ENCODE measurements around the gene RER1. TPM values are rescaled to one million over a fixed set of nuclear protein-coding genes. Genes with fewer than 3 reads are reported as not detected.
A peak's percentile ranks its signal among the peaks of the same experiment; 100 is the strongest.

RER1 gene
- total RNA-seq, 1 donor from 2014 or later = 141 TPM

DNA sequence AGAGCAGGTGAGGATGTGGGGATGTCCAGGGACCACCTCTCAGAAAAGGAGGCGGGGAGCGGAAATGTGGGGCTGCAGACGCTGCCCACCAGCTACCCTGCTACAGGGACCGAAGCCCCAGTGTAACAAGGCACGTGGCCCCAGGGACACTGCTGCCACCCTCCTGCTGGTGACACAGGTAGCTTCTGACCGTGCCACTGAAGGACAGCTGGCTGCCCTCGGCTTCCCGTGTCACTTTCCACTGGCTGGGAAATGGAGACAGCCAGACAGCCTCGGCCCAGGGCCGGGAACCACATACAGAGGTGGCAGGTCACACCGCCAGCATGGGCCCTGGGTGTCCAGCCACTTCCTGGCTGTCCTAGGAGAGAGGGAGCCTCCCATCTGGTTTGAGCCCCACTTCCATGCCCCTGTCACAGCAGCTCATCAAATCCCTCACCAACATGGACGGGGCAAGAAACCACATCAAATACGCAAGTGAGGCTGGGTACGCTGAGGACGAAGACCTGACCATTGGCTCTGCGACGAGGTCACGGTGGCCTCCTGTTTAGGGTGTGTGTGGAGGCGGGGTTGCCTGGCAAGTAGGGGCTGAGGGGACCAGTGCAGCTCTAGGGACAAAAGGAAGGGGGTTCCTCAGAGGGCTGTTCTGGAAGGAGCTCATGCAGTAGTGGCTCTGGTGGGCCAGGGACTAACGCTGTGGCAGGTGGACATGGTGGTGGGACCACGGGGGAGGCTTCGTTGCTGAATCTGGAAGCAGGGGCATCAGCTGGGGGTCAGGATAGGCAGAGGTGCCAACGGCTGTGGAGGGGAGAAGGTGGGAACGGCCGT, 15.7 kb downstream of the RER1 start:
- no peak for DNase-seq (ENCODE audit: low spot score)

DNA sequence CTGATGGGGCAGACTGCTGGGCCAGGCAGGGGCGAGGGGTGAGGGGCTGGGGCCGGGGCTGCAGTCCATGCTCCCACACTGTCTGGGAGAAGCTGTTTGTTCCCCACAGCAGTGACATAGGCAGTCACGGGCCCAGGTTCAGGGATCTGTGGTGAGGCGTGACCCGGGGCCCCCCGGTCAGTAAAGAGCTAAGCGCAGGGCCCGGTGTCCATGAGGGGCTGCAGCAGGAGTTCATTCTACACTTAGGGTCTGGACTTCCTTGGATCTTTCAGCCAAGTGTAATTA, 16.3 kb downstream of the RER1 start:
- DNase-seq (ENCODE audit: low spot score) = no peak

DNA sequence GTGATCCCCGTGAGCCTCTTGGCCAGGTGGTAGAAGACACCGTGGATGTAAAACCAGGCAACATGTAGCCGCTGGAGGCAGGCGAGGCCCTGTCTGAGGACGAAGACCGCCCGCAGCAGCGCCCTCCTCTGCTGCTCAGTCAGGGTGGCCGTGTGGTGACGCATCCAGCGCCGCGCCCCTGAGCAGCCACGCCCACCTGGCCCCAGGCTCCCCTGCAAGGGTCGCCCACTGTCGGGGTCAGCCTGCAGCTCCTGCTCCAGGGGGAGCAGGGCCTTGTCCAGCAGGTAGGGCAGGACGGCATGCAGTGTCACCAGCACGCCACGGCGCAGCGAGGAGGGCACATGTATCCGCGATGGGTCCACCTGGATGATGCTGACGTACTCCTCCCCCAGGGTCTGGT, 16.8 kb downstream of the RER1 start:
- DNase-seq (ENCODE audit: low spot score) = no peak

DNA sequence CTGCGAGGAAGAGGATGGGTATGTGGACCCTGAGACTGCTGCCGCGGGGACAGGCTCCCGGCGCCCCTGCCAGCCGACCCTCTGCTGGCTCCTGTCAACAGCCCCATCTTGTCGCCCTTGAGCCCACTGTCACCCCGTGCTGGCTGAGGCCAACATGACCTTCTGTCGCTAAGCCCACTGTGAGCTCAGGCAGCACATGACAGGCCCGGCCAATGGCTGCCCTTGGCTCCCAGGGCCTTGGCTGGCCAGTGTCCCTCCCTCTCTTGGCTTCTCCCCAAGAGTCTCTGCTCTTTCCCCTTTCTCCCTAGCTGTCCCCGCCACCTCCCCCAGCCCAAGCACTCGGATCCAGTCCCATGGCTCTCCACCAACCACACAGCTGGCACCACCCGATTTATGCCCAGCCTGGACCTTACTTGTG, 17.2 kb downstream of the RER1 start:
- no peak for DNase-seq (ENCODE audit: low spot score)

DNA sequence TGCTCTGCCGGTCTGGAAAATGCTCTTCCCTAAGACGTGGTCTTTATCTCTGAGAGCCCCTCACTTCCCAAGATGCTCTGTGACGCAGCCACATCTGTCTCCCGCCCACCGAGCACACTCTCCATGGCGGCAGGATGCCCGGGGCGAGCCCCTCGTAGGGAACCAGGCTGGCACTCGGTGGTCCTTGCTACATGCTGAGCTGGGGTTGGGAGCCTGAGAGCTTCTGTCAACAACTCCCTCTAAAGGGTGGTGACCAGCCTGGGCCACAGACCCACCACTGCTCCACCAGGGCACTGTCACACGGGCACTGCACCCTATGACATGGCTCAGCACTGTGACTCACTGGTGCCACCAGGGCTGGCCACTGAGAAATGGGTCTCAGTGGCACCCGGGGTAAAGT, 18.1 kb downstream of the RER1 start:
- DNase-seq (ENCODE audit: low spot score) = no peak

DNA sequence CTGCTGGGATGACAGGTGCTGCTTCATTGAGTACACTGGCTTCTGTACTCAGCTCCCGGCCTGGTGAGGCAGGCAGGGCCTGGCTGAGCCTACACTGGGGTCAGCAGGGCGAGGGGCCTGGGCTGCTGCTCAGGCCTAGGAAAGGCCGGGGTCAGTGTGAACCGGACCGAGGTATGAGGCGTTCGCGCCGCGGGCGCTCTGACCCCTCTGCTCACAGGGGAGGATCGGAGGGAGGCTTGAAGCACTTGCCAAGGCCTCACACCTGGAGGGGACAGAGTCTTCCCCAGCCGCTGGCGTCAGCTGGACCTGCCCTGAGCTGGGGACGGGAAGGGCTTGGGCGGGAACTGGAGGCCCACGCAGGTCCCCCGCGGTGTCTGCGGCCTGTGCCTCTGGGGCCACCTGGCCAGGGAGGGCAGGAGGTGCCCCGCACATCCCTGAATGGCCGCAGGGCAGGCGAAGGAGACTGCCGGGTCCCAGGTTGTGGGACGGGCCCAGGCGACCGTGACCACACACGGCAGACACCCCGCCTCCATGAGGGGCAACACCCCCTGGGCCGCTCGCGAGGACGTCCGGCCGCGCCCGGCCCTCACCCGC, 20.3 kb downstream of the RER1 start:
- no peak for DNase-seq (ENCODE audit: low spot score)

DNA sequence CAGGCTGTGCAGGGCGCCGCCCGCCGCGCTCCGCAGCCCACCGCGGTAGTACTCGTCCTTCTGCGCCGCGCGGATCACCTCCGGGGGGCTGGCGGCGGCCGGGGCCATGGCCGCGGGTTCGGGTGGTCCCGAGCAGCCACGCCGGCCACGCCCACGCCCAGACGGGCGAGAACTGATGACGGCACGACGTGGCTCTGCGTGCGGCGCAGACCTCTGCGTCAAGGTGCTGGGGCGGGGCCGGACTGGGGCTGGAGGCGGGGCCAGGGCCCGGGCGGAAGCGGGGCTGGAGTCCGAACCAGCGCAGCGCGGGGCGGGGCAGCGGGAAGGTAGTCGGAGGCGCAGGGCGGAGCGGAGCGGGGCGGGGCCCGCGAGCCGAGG, 20.7 kb downstream of the RER1 start, which contains the start of gene PEX10:
TSS of gene PEX10 (minus strand) at position 170 of the 378 bp plus-strand sequence. CDS start at position 108, 62 bp downstream.
- peak; percentile 98 for DNase-seq (ENCODE audit: low spot score)

DNA sequence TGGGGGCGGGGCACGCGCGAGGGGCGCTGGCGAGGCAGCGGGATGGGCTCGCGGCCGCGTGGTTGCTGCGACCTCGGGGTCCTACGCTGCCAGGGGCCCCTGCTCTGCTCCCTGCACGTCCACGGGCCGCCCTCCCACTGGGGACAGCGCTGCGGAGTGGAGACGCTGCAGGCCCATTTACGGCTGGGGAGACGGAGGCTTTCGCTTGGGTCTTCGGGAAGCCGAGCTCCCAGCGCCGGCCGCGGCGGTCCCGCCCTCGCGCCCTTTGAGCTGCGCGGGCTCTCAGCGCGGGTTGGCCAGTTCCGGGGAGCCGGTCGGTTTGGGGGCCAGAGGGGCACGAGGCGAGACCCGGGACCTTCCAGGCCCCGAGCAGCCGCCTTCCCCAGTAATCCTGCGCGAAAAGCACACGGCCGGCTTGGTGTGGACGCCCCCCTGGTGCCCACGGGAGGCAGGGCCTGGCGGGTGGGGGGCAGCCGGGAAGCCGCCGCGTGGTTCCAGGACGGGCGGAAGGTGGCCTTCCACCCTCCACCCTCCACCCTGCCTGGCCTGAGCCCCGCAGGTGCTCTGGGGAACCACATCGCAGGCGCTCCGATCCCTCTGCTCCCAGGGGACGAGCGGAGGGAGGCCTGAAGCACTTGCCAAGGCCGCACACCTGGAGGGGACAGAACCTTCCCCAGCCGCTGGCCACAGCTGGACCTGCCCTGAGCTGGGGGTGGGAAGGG, 21.3 kb downstream of the RER1 start:
- no peak for DNase-seq (ENCODE audit: low spot score)

DNA sequence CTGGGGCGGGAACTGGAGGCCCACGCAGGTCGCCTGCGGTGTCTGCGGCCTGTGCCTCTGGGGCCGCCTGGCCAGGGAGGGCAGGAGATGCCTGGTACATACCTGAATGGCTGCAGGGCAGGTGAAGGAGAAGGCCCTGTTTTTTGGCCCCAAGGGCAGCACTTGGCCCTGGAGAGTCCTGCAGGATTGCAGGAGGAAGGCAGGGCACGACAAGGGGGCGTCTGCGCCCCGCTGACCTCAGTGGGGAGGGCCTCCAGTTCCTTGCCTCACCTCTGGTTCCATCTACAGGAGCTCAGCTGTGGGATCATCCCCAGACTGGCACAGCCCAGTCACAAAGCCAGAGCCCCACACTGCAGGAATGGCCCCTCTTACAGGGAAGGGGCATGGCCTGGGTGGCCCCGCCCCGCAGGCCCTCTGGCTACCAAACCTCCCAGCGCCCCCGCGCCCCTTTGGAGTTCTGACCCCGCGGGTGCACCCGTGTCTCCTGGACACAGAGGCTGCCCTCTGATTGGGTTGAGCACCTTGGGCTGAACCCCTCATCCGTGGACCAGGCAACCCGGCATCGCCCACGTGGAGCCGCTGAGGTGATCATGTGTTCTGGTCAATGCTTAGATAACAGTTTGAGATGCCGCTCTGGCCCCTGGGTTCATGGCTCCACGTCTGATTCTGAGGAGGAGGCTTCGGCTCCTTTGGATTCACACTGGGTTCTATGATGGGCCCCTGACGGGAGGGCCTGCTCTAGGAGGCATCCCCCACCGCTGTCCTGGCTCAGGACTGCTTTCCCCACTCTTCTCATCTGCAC, 22.1 kb downstream of the RER1 start:
- DNase-seq (ENCODE audit: low spot score) = no peak

DNA sequence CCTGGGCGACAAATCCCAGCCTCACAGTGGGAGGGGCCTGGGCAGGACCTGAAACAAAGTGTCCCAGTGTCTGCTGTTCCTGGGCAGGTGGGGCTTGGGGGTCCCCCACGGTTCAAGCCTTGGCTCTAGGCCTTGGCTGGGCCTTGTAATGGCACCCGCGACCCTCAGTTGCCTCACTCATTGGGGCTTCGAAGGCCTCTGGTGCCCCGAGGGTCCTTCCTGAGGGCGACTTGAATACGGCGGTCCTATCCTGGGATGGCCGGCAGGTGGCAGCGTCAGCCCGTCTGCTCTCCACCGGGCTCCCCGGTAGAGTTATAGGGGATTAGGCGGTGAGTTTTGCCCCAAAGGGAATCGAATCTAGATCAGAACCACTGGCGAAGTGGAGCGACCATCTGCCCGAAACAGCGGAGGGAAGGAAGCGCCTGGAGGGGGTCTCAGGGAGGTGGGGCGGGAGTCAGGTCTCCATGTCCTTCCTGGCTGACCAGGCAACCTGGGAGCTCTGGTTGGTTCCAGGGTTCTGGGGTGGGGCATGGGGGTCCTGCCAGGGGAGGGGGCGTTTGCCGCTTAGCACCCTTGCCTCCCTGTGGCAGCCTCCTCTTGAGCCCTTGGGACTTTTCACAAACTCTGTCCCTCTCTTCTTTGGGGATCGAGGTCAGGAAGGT, 22.8 kb downstream of the RER1 start:
- peak; percentile 86 for DNase-seq (ENCODE audit: low spot score)

DNA sequence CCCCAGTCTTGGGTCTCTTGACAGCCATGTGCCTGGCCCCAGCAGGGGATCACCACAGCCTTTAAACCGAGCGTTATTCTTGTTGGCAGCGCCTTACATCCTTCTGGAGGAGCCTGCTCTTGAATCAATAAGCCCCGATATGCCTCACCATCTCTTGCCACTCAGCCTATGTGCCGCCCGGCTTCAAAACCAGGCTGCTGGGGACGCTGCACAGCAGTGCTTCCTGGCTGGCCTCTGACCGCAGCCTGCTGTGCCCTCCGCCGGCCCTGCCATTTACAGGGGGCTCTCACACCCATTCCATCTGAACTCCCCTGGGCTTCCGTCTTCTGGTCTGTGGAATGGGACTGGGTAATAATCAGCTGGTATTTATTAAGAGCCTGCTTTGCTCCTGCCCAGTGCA, 23.7 kb downstream of the RER1 start:
- DNase-seq (ENCODE audit: low spot score) = no peak

DNA sequence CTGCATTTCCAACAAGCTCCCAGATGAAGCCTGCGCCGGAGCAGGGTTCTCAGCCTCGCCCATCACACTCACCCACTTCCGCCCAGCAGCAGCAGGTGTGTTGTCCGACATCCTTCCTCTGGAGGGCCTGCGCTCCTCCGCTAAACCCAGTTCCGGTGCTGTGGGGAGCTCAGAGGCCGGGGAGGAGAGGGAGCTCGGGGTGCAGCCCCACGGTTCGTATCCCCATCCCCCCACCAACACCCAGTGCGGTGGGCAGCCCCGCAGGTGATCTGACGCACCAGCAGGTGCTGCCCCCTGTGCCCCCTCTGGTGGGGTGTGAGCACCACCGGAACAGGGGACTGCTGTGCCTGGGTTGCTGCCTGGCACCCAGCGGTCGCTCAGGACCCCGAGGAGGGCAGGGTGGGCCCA, 24.2 kb downstream of the RER1 start:
- DNase-seq (ENCODE audit: low spot score) = peak; percentile 81

DNA sequence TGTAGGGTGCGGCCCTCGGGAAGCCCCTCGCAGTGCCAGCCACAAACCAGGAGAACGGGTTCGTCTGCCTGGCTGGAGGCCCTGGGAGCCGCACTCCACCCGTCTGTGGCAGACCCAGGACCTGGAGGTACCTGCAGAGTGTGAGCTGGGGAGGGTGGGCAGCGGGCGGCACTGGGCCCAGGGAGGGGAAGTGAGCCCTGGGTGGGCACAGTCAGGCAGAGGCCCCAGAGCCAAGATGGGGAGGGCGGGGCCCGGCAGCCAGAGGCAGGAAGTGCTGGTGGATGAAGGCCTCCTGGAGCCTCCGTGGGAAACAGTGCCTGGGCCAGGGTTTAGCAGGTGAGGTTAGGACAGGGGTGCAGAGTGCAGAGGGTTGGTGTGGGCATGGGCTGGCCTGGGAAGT, 24.8 kb downstream of the RER1 start:
- DNase-seq (ENCODE audit: low spot score) = peak; percentile 83

DNA sequence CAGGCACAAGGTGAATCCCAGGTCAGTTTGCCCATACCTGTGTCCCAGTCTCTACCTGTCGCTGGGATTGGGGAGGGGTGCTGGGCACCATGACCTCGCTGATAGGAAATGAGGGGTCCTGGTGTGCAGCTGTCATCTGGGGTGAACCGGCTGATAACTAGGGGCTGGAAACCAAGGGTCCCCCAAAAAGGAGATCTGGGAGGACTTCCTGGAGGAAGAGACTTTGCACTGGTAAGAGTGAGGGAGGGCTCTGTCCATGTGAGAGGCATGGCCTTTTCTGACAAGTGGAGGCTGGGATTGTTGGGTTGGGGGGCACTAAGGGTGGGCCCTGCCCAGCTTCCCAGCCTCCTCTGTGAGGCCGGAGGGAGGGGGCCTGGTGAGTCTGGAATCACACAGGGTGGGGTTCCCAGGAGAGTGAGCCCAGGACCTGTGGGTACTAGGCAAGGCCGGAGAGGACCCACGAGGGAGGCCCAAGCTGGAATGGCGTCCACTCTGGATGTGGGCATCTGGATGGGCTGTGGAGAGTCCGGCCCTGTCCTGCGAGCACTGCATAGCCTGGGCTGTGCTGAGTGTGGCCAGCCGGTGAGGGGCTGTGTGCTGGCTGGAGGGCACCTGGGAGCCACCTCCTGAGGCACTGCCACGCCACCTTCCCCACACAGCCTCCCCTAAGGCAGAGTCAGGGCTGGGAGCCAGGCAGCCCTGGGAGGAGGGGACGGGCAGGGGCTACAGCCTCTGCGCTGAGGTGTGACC, 25.6 kb downstream of the RER1 start:
- no peak for DNase-seq (ENCODE audit: low spot score)

DNA sequence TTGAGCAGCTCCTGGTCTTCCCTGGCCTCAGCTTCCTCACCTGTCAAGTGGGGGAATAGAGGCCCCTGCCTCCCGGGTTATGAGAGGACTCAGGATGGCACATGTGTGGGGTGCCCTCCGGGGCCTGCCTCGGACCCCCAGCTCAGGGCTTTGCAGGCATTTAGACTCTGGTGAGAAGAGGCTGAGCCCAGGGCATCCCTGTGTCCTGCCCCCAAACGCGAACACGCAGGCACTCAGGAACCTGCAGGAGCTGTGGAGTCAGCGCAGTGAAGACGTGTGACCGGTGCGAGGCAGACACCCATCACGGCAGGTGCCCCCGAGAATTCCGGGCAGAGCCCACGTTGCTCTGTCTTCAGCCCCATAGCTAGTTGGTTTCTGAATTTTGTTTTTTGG, 26.2 kb downstream of the RER1 start:
- DNase-seq (ENCODE audit: low spot score) = no peak

DNA sequence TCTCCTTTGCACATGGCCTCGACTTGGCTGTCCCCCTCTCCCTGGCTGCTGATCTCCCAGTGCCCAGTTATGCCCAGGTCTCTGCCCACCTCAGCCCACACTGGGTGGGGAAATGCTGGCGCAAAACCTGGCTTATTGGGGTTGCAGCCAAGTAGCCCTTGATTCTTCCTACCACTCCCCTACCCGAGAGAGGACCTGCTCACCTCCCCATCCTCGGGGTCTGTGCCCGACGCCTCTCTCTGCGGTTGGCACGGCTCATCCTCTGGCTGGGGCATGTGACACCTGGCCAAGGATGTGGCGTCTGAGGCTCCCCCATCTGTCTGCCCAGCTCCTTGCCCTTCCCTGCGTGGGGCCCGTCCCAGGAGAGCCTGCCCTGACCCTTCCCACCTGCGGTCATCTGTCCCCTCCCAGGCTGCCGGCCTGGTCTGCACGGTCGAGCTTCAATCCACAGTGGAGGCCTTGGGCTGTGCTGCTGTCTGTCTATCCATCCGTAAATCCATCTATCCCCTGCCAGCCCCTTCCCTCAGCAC, 27.2 kb downstream of the RER1 start:
- DNase-seq (ENCODE audit: low spot score) = no peak

DNA sequence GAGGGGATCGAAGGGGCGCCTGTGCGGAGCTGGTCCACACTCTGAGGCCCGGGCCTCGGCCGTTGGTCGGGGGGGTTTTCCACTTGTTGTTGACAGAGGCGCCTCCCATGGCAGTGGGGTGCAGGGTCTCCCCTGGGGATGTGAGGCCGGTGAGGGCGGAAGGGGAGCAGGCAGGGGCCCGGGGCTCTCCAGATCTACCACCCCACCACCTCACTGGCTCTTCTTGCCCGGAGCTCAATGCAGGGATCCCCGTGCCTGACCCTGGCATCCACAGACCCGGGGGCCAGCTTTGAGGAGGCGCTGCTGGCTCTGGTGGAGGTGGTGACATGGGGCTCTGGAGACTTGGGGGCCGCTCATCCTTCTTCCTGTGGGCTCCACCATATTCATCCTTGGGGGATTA, 27.8 kb downstream of the RER1 start:
- DNase-seq (ENCODE audit: low spot score) = no peak

DNA sequence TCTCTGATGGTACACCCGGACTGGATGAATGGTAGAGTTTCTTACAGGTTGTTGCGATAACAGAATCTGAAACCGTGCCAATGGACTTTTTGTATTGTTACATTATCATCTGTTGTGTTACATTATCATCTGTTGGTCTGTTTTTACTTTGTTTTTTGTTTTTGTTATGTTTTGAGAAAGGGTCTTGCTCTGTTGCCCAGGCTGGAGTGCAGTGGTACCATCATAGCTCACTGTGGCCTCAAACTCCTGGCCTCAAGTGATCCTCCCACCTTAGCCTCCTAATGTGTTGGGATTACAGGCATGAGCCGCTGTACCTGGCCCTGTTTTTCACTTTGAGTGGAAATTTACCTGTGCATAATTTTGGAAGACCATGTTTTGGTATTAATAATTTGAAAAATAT, 30.9 kb downstream of the RER1 start:
- no peak for DNase-seq (ENCODE audit: low spot score)

DNA sequence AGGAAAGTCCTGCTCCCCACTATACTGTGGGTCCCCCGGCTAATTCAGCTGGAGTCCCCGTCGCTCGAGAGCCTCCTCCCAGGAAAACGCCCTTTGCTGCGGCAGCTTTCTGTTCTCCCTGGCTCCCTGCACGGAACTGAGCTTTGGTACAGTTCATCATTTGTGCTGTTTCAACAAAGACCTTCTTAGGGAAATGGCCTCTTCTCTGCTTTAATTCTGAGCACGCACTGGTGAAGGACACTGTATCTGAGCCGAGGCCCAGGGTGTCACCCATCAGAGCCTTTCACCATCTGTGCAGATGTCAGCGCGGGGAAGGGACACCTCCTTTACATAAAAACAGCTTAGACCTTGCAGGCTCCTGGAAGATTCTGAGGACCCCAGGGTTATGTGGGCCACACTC, 34.3 kb downstream of the RER1 start:
- DNase-seq (ENCODE audit: low spot score) = no peak

DNA sequence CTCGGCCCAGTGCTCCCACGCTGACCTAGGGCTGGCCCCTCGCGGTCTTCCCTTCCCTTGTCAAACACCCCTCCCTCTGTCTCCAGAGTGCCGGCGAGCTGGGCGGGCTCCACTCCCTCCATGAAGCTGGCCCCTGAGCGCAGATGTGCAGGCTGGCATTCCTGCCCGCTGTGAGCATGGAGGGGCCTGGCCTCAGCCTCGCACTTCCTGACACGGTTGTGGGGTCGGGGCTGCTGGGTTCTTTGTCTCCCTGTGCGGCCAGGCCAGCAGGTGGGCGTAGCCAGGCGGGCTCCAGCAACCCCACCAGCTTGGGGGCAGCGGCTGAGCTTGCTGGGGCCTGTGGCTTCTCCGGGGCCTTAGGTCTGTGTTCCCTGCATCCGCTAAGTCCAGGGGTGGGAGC, 34.9 kb downstream of the RER1 start:
- no peak for DNase-seq (ENCODE audit: low spot score)

DNA sequence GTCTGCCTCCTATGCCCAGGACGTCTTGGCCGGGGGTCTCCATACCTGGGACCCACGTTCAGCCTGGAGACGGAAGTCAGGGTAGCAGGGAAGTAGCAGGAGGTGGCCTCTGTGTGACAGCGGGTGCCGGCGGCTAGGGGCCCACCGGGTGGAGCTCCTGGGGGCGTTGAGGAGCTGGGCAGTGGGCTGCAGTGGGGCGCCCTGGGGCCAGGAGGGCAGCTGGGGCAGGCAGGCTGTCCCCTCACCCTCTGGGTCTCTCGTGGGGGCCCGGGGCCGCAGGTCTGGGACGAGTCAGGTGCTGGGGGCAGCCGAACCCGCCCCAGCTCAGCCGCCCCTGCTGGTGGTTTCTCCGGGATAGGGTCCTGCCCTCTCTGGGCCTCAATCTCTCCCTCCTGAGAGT, 35.4 kb downstream of the RER1 start:
- no peak for DNase-seq (ENCODE audit: low spot score)
